Neural cell (in vitro differentiated cells): ENCODE results near the gene PPP6C. TPM values are rescaled to one million over a fixed set of nuclear protein-coding genes. Genes with fewer than 3 reads are reported as not detected.

ENCODE experiments used
- H2AFZ ChIP-seq: fragments of 200-600, 300-800 bp; sonication (generic), shearing (Covaris generic); 2 replicates; pipeline ENCODE4 v1.6.0; 2014; ENCODE audit warnings: low read depth, mild to moderate bottlenecking, antibody characterized with exemption, low read length, moderate library complexity
- H3F3A ChIP-seq: fragments of 200-600 bp; shearing (Covaris generic); 2 replicates; pipeline ENCODE4 v1.6.1; 2016; ENCODE audit warnings: mild to moderate bottlenecking, moderate library complexity, mixed read lengths, antibody characterized with exemption, low read length; ENCODE audit not compliant: insufficient read depth, poor library complexity, severe bottlenecking
- H3K27ac ChIP-seq: fragments of 200-600, 300-800 bp; sonication (generic), shearing (Covaris generic); 2 replicates; pipeline ENCODE4 v1.5.1; 2014; ENCODE audit warnings: mild to moderate bottlenecking, low read length, moderate library complexity
- H3K27me3 ChIP-seq: fragments of 300-800, 200-600 bp; sonication (generic), shearing (Covaris generic); 2 replicates; pipeline ENCODE4 v1.6.0; 2014; ENCODE audit warnings: mild to moderate bottlenecking, low read depth, low read length, moderate library complexity; ENCODE audit not compliant: insufficient read depth
- H3K36me3 ChIP-seq: fragments of 300-800, 200-600 bp; sonication (generic), shearing (Covaris generic); 2 replicates; pipeline ENCODE4 v1.5.1; 2014; ENCODE audit warnings: mild to moderate bottlenecking, antibody characterized with exemption, low read length, moderate library complexity; ENCODE audit not compliant: insufficient read depth
- H3K4me2 ChIP-seq: fragments of 300-800, 200-600 bp; sonication (generic), shearing (Covaris generic); 2 replicates; pipeline ENCODE4 v1.6.0; 2014; ENCODE audit warnings: mild to moderate bottlenecking, low read length
- H3K4me3 ChIP-seq: fragments of 300-800, 200-600 bp; sonication (generic), shearing (Covaris generic); 2 replicates; pipeline ENCODE4 v1.5.1; 2014; ENCODE audit warnings: mild to moderate bottlenecking, low read length, moderate library complexity
- H3K79me2 ChIP-seq: fragments of 200-600 bp; shearing (Covaris generic); replicated peaks from 2 replicates; pipeline ENCODE4 v1.6.0; 2014; ENCODE audit warnings: mild to moderate bottlenecking, low read length, moderate library complexity; ENCODE audit not compliant: insufficient read depth
- H3K9ac ChIP-seq: fragments of 300-800, 200-600 bp; sonication (generic), shearing (Covaris generic); 2 replicates; pipeline ENCODE4 v1.6.1; 2016; ENCODE audit warnings: mild to moderate bottlenecking, low read length, mixed read lengths
- H3K9me2 ChIP-seq: fragments of 200-600 bp; shearing (Covaris generic); 2 replicates; pipeline ENCODE4 v1.6.1; 2016; ENCODE audit warnings: mild to moderate bottlenecking, low read length, mixed read lengths; ENCODE audit not compliant: insufficient read depth
- H3K9me3 ChIP-seq: fragments of 200-600, 300-800 bp; sonication (generic), shearing (Covaris generic); 2 replicates; pipeline ENCODE4 v1.6.1; 2016; ENCODE audit warnings: mild to moderate bottlenecking, mixed run types, low read length, moderate library complexity, mixed read lengths
- H4K20me1 ChIP-seq: fragments of 200-600 bp; shearing (Covaris generic); 2 replicates; pipeline ENCODE4 v1.6.1; 2016; ENCODE audit warnings: mild to moderate bottlenecking, mixed run types; ENCODE audit not compliant: insufficient read depth
- CTCF ChIP-seq: fragments of 450-650 bp; IDR thresholded peaks from 2 replicates; pipeline ENCODE4 v1.5.1; 2014; ENCODE audit warnings: antibody characterized with exemption, mild to moderate bottlenecking, moderate library complexity; ENCODE audit not compliant: poor library complexity, severe bottlenecking
- EP300 ChIP-seq: fragments of 450-650 bp; conservative IDR thresholded peaks from 2 replicates; pipeline ENCODE4 v1.6.1; 2014; ENCODE audit warnings: antibody characterized with exemption, mild to moderate bottlenecking, moderate library complexity; ENCODE audit not compliant: poor library complexity, severe bottlenecking
- EZH2 ChIP-seq: fragments of 200-600, 300-800 bp; shearing (Covaris generic), sonication (generic); IDR thresholded peaks from 2 replicates; pipeline ENCODE4 v1.6.1; 2014; ENCODE audit warnings: antibody characterized with exemption, low read length, borderline replicate concordance, mild to moderate bottlenecking; ENCODE audit not compliant: insufficient read depth, poor library complexity, severe bottlenecking
- MXI1 ChIP-seq: fragments of 450-650 bp; conservative IDR thresholded peaks from 2 replicates; pipeline ENCODE4 v1.6.1; 2014; ENCODE audit warnings: antibody characterized with exemption, mild to moderate bottlenecking; ENCODE audit not compliant: poor library complexity, severe bottlenecking
- POLR2AphosphoS5 ChIP-seq: IDR thresholded peaks from 2 replicates; pipeline ENCODE4 v1.6.1; 2012
- RAD21 ChIP-seq: fragments of 450-650 bp; conservative IDR thresholded peaks from 2 replicates; pipeline ENCODE4 v1.6.1; 2014; ENCODE audit warnings: antibody characterized with exemption, mild to moderate bottlenecking, moderate library complexity
- SMC3 ChIP-seq: fragments of 450-650 bp; conservative IDR thresholded peaks from 2 replicates; pipeline ENCODE4 v1.6.1; 2014; ENCODE audit warnings: antibody characterized with exemption, mild to moderate bottlenecking, moderate library complexity; ENCODE audit not compliant: poor library complexity
- TAF1 ChIP-seq: IDR thresholded peaks from 2 replicates; pipeline ENCODE4 v1.6.1; 2012; ENCODE audit warnings: low read depth
- polyA plus RNA-seq: library from polyadenylated mRNA; depleted of rRNA; stranded (reverse); fragments of >200 nt; gene quantifications from 2 replicates; pipeline ENCODE4 v1.2.3, GENCODE V29; 2014
- TF ChIP-seq, protein P1 (sequence below): IDR thresholded peaks from 2 replicates; pipeline ENCODE4 v1.6.1; 2012; ENCODE audit warnings: borderline replicate concordance

PPP6C gene
- polyA plus RNA-seq, 1 donor from 2014 or later: 25.1 TPM

GRCh38 chr9:125103770-125104460, 85.7 kb downstream of the PPP6C start:
- Histone ChIP-seq H3K27ac (no peak overlapping the region), H4K20me1 (no peaks in the 10 kb centered on the region)
- TF ChIP-seq EZH2 (no peak), POLR2AphosphoS5 (no peak), CTCF (no peak), MXI1 (no peak), RAD21 (no peak), TAF1 (no peak), SMC3 (no peak), EP300 (no peak)
- TF ChIP-seq, protein P1, sequence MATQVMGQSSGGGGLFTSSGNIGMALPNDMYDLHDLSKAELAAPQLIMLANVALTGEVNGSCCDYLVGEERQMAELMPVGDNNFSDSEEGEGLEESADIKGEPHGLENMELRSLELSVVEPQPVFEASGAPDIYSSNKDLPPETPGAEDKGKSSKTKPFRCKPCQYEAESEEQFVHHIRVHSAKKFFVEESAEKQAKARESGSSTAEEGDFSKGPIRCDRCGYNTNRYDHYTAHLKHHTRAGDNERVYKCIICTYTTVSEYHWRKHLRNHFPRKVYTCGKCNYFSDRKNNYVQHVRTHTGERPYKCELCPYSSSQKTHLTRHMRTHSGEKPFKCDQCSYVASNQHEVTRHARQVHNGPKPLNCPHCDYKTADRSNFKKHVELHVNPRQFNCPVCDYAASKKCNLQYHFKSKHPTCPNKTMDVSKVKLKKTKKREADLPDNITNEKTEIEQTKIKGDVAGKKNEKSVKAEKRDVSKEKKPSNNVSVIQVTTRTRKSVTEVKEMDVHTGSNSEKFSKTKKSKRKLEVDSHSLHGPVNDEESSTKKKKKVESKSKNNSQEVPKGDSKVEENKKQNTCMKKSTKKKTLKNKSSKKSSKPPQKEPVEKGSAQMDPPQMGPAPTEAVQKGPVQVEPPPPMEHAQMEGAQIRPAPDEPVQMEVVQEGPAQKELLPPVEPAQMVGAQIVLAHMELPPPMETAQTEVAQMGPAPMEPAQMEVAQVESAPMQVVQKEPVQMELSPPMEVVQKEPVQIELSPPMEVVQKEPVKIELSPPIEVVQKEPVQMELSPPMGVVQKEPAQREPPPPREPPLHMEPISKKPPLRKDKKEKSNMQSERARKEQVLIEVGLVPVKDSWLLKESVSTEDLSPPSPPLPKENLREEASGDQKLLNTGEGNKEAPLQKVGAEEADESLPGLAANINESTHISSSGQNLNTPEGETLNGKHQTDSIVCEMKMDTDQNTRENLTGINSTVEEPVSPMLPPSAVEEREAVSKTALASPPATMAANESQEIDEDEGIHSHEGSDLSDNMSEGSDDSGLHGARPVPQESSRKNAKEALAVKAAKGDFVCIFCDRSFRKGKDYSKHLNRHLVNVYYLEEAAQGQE: no peak

GRCh38 chr9:125103021-125103420, 86.6 kb downstream of the PPP6C start:
- H3K9me3 ChIP-seq: no peaks in the 10 kb centered on the region
- no peak overlapping the region for H2AFZ ChIP-seq
- H3K79me2 ChIP-seq: peaks cover 3% of the 10 kb centered on the region
- no peaks in the 10 kb centered on the region for H3K36me3 ChIP-seq
- TF ChIP-seq SMC3: no peak
- TF ChIP-seq EZH2: no peak
- TF ChIP-seq, protein P1: no peak
- TF ChIP-seq EP300: no peak
- TF ChIP-seq CTCF: no peak
- H3K4me2 ChIP-seq: no peak overlapping the region
- H3K27me3 ChIP-seq: no peaks in the 10 kb centered on the region
- no peaks in the 10 kb centered on the region for H3K9me2 ChIP-seq
- H3F3A ChIP-seq: no peaks in the 10 kb centered on the region
- H4K20me1 ChIP-seq: no peaks in the 10 kb centered on the region
- H3K9ac ChIP-seq: no peak overlapping the region
- no peak overlapping the region for H3K4me3 ChIP-seq
- H3K27ac ChIP-seq: no peak overlapping the region

More at GRCh38 chr9:125103770-125104460, 85.7 kb downstream of the PPP6C start:
- Histone ChIP-seq H3F3A (no peaks in the 10 kb centered on the region), H3K36me3 (no peaks in the 10 kb centered on the region), H3K9me2 (no peaks in the 10 kb centered on the region), H3K9me3 (no peaks in the 10 kb centered on the region), H3K4me2 (no peak overlapping the region), H3K27me3 (no peaks in the 10 kb centered on the region), H3K9ac (no peak overlapping the region), H3K4me3 (no peak overlapping the region), H3K79me2 (peaks cover 3% of the 10 kb centered on the region), H2AFZ (no peak overlapping the region)
